Loucy (cell line): Measurements from ENCODE around the gene NR3C2.

Experiments used
- H2AFZ ChIP-seq: fragments of 200-600 bp; sonication (generic); 2 replicates; pipeline ENCODE4 v1.6.0; 2016; ENCODE audit warnings: antibody characterized with exemption, mild to moderate bottlenecking, low read length, moderate library complexity
- H3F3A ChIP-seq: fragments of 200-600 bp; 2 replicates; pipeline ENCODE4 v1.6.0; 2016; ENCODE audit warnings: antibody characterized with exemption, low read depth, mild to moderate bottlenecking
- H3K27me3 ChIP-seq: fragments of 200-600 bp; sonication (generic); 2 replicates; pipeline ENCODE4 v1.6.1; 2014; ENCODE audit warnings: low read length, mild to moderate bottlenecking; ENCODE audit not compliant: insufficient read depth, poor library complexity, severe bottlenecking
- H3K36me3 ChIP-seq: fragments of 200-600 bp; sonication (generic); 2 replicates; pipeline ENCODE4 v1.6.1; 2016; ENCODE audit warnings: low read length; ENCODE audit not compliant: insufficient read depth
- H3K4me1 ChIP-seq: fragments of 200-600 bp; sonication (generic); 2 replicates; pipeline ENCODE4 v1.5.1; 2014; ENCODE audit warnings: low read length, mild to moderate bottlenecking; ENCODE audit not compliant: insufficient read depth, poor library complexity, severe bottlenecking
- H3K4me2 ChIP-seq: fragments of 200-600 bp; sonication (generic); 2 replicates; pipeline ENCODE4 v1.6.0; 2014; ENCODE audit warnings: antibody characterized with exemption, low read length, low read depth, mild to moderate bottlenecking; ENCODE audit not compliant: poor library complexity, severe bottlenecking
- H3K4me3 ChIP-seq: fragments of 200-600 bp; sonication (generic); 2 replicates; pipeline ENCODE4 v1.5.1; 2014; ENCODE audit warnings: low read length, mild to moderate bottlenecking, mixed read lengths; ENCODE audit not compliant: poor library complexity, severe bottlenecking
- H3K79me2 ChIP-seq: fragments of 200-600 bp; sonication (generic); 2 replicates; pipeline ENCODE4 v1.6.1; 2014; ENCODE audit warnings: low read length; ENCODE audit not compliant: insufficient read depth
- H3K9ac ChIP-seq: fragments of 200-600 bp; sonication (generic); 2 replicates; pipeline ENCODE4 v1.6.0; 2014; ENCODE audit warnings: mild to moderate bottlenecking, low read depth, low read length, moderate library complexity; ENCODE audit not compliant: poor library complexity, severe bottlenecking
- H3K9me2 ChIP-seq: fragments of 200-600 bp; sonication (generic); replicated peaks from 2 replicates; pipeline ENCODE4 v1.6.1; 2016; ENCODE audit warnings: low read depth, low read length, mixed read lengths
- H3K9me3 ChIP-seq: fragments of 200-600 bp; sonication (generic); 2 replicates; pipeline ENCODE4 v1.6.1; 2014; ENCODE audit warnings: mild to moderate bottlenecking, antibody characterized with exemption, low read length, low read depth; ENCODE audit not compliant: insufficient read depth
- H4K20me1 ChIP-seq: fragments of 200-600 bp; sonication (generic); 2 replicates; pipeline ENCODE4 v1.6.0; 2014; ENCODE audit warnings: antibody characterized with exemption, low read length, mild to moderate bottlenecking; ENCODE audit not compliant: insufficient read depth, poor library complexity, severe bottlenecking
- EZH2phosphoT487 ChIP-seq: fragments of 200-600 bp; IDR thresholded peaks from 2 replicates; pipeline ENCODE4 v1.6.1; 2018; ENCODE audit warnings: antibody characterized with exemption, mild to moderate bottlenecking, moderate library complexity, borderline replicate concordance
- TF ChIP-seq, protein P1 (sequence below): fragments of 200-600 bp; sonication (generic); conservative IDR thresholded peaks from 2 replicates; pipeline ENCODE4 v1.5.1; 2014; ENCODE audit warnings: mild to moderate bottlenecking, antibody characterized with exemption, low read length

The NR3C2 gene

DNA sequence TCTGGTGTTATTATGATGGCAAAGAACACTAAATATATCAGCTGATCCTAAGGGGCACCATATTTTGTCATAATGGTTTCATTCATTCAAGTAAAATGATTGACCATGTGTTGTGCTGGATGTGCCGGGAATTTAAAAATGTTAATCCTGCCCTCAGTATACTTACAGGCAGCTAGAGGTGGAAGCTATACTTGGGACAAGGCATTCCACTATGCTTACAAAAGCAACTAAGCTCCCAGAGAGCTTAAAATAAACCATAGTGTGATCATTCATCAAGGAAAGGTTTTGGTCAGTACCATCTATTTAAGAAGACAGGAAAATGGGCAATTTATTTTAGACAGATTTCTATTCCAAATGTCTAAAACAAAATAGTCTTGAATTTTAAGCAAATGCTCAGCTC lies 46.4 kb downstream of the NR3C2 start:
- Histone ChIP-seq H3K4me1 (peaks cover 7% of the 10 kb centered on the region), H3K4me2 (no peak overlapping the region), H2AFZ (no peak overlapping the region), H3K79me2 (no peaks in the 10 kb centered on the region), H3K9me2 (no peaks in the 10 kb centered on the region), H3K9me3 (no peaks in the 10 kb centered on the region), H3F3A (no peaks in the 10 kb centered on the region), H3K4me3 (no peak overlapping the region), H3K36me3 (no peaks in the 10 kb centered on the region), H4K20me1 (no peaks in the 10 kb centered on the region), H3K9ac (no peak overlapping the region), H3K27me3 (no peaks in the 10 kb centered on the region)
- TF ChIP-seq EZH2phosphoT487: no peak
- TF ChIP-seq, protein P1, sequence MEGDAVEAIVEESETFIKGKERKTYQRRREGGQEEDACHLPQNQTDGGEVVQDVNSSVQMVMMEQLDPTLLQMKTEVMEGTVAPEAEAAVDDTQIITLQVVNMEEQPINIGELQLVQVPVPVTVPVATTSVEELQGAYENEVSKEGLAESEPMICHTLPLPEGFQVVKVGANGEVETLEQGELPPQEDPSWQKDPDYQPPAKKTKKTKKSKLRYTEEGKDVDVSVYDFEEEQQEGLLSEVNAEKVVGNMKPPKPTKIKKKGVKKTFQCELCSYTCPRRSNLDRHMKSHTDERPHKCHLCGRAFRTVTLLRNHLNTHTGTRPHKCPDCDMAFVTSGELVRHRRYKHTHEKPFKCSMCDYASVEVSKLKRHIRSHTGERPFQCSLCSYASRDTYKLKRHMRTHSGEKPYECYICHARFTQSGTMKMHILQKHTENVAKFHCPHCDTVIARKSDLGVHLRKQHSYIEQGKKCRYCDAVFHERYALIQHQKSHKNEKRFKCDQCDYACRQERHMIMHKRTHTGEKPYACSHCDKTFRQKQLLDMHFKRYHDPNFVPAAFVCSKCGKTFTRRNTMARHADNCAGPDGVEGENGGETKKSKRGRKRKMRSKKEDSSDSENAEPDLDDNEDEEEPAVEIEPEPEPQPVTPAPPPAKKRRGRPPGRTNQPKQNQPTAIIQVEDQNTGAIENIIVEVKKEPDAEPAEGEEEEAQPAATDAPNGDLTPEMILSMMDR: no peak

DNA sequence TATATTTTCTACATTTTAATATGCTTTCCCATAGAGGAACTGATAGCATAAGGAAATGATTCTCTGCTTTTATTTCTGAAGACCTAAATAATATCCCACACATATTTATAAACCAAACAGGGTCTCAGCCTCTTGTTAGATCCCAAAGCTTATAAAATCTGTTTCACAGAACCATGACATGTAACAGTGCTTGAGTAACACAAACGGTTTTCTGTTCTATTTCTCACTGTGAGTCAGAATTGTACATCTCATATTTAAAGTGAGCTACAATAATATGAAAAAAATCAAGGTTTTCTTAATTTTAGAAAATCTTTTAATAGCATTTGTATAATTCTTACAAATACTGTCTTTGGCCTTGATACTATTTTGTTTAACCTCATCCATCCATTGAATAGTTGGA lies 51.2 kb downstream of the NR3C2 start:
- Histone ChIP-seq H4K20me1 (no peaks in the 10 kb centered on the region), H3K4me1 (no peaks in the 10 kb centered on the region), H3K4me2 (no peak overlapping the region), H2AFZ (no peak overlapping the region), H3K79me2 (no peaks in the 10 kb centered on the region), H3K4me3 (no peak overlapping the region), H3K9ac (no peak overlapping the region), H3K9me2 (no peaks in the 10 kb centered on the region), H3F3A (no peaks in the 10 kb centered on the region), H3K36me3 (no peaks in the 10 kb centered on the region), H3K9me3 (no peaks in the 10 kb centered on the region), H3K27me3 (no peaks in the 10 kb centered on the region)
- no peak for TF ChIP-seq EZH2phosphoT487
- TF ChIP-seq, protein P1: no peak

DNA sequence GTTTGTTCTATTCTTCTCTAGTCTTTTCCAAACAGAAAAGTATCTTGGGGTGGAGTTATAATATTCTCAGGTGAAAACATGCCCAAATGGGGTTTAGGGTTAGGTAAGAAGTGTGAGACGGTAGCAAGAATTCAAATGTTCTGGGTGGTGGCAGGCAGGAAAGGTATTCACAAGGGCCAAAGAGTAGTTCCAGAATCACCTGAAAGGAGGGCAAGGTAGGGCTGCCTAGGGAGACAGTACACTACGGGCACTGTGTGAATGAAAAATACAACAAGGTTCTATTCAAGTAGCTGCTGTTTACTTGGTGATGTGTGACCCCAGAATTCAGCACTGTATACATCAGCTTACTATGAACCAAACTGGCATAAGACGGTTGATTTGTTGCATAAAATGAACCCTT lies 51.9 kb downstream of the NR3C2 start:
- no peaks in the 10 kb centered on the region for H3K4me1 ChIP-seq
- no peaks in the 10 kb centered on the region for H3K36me3 ChIP-seq
- H3K9me3 ChIP-seq: no peaks in the 10 kb centered on the region
- no peaks in the 10 kb centered on the region for H3K9me2 ChIP-seq
- H3K4me2 ChIP-seq: no peak overlapping the region
- TF ChIP-seq, protein P1: no peak
- TF ChIP-seq EZH2phosphoT487: no peak
- no peak overlapping the region for H2AFZ ChIP-seq
- no peaks in the 10 kb centered on the region for H4K20me1 ChIP-seq
- H3K27me3 ChIP-seq: no peaks in the 10 kb centered on the region
- H3K9ac ChIP-seq: no peak overlapping the region
- no peak overlapping the region for H3K4me3 ChIP-seq
- H3F3A ChIP-seq: no peaks in the 10 kb centered on the region
- H3K79me2 ChIP-seq: no peaks in the 10 kb centered on the region
